Hematopoietic multipotent progenitor cell treated with erythropoietin and hydrocortisone succinate and interleukin-3 and kit ligand, for 15 days (in vitro differentiated cells): Measurements from ENCODE around the gene TMEM117.

Source experiments
- DNase-seq: peaks from one replicate; pipeline ENCODE4 v3.0.0-alpha.2; 2015; ENCODE audit warnings: low spot score

TMEM117 gene

DNA sequence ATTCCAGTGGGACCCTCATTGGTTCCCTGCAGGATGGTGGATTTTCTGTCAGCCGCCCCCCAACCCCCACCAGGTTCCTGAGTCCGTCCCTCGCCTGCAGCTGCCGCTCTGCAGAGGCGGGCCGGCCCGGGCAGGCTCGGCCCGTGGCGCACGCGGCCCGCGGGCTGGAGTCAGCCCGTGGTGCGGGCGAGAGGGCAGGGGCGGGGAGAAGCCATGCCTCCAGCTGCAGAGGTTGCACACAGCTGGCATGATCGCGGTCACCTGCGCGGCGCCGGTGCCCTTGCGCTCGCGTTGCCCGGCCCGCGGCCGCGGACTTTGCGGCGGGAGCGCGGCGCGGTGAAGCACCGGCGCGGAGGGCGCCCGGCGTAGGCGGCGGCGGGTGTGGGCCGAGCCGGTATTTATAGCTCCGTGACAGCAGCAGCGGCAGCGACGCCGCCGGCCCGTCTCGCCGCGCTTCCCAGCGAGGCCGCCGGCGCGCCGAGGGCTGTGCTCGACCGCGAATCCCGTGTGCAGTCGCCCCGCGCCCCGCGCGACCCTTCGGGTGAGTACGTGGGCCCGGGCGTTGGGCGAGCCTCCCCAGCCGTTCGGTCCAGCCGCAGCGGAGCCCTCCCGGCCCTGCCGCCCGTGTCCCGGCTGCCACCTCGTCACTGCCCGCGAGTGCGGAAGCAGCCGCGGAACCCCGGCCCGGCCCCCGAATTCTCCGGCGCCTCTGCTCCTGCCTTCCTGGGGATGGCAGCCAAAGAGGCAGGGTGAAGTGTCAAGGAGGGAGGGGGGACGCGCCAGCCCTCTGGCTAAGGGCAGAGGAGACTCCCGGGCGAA is at the start of gene TMEM117:
Gene TMEM117 (plus strand): TSS at position 426 of the 819 bp plus-strand sequence.
- peak; percentile 37 for DNase-seq

DNA sequence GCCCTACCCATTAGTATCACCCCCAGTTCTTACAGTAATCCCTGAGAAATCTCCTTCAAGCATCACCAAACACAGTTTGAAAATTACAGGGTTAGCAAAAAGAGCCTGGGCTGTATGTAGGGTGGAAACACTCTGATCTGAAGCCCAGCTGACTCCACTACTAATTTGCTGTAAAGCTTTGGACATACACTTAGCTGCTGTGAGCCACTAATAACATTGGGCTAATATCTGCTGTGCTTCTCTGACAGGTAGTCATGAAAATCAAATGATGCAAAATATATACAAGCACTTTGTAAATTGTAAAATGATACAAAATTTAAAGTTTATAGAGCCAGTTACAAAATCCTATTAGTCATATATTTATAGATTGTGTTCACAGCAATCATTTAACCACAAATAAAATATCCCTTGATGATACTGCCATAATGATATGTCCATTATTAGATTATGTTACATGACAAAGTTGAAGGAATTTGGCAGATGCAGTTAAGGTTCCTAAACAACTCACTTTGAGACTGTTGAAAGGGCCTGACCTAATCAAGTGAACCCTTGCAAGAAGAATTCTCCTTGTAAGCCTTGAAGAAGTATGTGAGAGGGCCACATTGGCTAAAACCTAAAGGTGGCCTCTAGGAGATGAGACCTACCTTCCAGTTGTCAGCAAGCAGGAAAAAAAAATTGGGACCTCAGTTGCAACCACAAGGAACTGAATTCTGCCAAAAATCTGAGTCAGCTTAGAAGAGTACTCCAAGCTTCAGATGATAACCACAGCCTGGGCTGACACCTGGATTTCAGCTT is 48.8 kb upstream of the TMEM117 start:
- no peak for DNase-seq

DNA sequence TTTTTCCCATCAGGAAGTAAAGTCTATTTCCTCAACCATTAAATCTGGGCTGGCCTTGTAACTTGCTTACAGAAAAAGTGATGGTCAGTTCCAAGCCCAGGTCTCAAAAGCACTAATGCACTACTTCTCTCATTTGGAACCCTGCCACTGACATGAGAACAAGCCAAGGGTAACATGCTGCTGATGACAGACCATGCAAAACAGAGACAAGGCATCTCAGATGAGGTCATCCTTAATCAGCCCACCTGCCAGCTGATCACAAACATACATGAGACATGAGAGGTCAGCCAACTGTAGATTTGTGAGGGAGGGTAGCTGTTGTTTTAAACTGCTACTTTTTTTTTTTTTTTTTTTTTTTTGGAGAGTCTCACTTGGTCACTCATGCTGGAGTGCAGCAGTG is 45.9 kb upstream of the TMEM117 start:
- no peak for DNase-seq

- no peak for DNase-seq
Measured at GRCh38 chr12:43795716-43796280, 40.1 kb upstream of the TMEM117 start.

GRCh38 chr12:43797561-43798217 is 38.2 kb upstream of the TMEM117 start:
- DNase-seq = no peak

DNA sequence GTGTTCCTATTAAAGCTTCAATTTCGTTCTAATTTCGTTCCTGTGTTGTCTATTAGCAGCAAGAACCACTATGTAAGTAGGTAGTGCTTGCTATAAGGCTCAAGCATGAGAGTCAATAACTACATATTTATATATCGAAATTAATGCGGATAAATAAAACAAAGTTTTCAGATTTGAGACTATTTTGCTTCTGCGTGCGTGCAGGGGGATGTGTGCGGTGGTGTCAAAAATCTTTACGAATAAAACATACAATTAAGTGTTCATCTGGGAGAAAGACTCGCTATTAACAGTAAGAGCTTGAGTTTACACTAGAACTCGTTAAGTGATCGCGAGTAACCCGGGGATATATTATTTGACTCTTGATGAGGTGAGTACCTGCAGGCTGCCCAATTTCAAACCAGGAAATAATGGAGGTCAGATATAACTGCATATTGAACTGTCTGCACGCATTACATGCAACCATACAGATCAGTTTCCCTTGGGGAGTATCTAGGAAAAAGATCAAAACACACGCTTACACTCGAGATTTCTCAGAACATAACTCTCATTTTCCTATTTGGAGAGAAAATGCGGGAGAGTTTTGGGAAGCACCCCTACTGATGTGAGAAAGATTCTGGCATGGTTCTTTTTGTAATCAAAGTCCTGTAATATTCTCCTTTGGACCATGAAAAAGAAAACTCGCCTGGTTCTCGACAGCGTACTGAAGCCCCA is 30.6 kb upstream of the TMEM117 start:
- DNase-seq = peak; percentile 10

DNA sequence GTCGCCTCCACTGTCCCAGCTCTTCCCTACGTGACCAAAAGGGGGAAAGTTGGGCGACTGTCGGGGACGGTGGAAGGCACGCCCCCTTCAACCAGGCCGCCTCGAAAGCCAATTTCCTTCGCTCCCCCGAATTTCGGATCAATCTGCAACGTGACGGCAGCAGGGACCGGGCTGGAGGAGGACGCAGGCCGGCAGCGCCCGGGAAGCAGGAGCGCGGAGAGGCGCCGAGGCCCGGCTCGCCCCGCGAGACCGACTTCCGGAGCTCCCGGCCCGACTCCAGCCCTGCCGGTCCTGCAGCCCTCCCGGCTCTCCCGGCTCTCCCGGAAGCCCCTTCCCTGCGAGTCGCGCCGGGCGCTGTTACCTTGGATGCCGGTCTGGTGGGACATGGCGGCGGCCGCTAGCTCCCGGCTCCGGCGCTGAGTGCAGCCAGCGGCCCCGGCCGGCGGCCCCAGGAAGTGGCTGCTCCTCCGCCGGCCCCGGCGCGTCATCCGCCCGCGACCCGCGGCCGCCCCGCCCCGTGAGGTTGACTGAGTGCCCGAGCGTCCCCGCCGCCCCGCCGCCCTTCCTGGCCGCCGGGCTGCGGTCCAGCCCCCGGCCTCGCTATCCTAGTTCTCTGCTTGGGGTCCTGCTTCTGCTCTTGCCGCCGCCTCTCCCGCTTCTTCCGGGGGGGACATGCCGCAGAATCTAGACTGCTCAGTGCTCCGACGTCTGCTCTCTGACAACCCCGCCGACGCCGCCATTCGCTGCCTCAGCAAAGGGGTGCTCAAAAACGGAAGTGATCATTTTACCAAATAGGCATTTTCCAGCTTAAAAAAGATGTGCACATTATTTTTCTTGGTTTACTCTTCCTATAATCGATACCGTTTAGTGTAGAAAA is 29.8 kb upstream of the TMEM117 start, which contains the start of gene TWF1:
Gene TWF1 (minus strand): TSS at position 458 of the 877 bp plus-strand sequence. CDS start 72 bp downstream, at position 386.
- DNase-seq = peak; percentile 79

GRCh38 chr12:43806737-43807072 is 29.2 kb upstream of the TMEM117 start:
- DNase-seq = no peak

GRCh38 chr12:43807386-43807785 is 28.5 kb upstream of the TMEM117 start:
- no peak for DNase-seq

DNA sequence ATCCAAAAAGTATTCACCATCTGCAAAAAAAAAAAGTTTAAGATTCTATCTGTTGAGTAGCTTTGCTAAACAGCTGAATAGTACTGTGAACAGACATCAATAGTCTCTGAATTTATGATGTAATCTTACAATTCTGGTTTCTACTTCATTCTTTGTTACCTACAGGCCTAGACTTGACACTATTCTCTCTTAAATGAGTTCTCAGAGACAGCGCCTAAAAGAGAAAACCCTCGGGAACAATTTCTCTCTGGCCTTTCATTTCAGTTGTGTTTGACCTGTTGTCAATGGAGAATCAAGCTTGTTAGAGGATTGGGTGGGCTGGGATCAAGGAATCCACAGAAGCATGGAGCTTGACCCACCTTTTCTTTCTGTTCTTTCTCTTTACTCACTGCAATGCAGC is 23.8 kb upstream of the TMEM117 start:
- DNase-seq = no peak

DNA sequence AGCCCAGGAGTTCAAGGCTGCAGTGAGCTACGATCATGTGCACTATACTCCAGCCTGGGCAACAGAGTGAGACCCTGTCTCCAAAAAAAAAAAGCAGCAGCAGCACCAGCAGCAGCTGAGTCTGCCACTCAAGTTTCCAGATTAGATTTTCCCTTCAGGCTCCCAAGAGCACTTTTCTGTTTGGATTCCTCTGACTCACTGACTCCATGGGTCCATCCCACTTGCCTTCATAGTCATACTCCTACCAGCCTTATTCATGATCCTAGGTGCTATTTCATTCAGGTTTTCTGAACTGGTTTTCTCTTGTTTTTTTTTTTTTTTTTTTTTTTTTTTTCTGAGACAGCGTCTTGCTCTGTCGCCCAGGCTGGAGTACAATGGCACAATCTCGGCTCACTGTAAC is 23.0 kb upstream of the TMEM117 start:
- DNase-seq = no peak

DNA sequence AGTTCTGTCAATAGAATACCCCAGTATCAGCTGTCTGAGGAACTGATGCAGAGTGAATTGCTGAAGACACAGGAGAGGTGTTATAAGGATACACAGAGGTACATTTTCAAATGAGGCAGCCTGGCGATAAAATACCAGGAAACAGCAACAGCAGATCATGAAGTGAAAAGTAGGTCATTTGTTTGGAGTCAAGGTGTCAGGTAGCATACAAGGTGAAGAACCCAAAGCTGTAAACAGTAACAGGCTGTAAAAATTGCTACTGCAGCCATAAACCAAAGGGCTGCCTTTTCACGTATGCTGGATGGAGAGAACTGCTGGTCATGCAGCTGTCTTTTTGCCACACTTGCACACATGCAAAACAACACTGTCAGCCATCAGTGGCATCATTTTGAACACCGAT is 20.5 kb upstream of the TMEM117 start:
- no peak for DNase-seq

DNA sequence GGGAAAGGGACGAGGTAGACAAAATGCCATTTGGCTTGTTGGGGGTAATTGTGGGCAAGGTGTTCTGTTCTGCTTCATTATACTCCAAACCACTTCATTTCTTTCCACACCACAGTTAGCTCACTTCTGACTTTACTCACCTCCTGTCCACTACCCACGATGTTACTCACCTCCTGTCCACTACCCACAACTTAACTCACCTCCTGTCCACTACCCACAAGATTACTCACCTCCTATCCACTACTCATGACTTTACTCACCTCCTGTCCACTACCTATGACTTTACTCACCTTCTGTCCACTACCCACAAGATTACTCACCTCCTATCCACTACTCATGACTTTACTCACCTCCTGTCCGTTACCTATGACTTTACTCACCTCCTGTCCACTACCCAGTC is 19.7 kb upstream of the TMEM117 start:
- no peak for DNase-seq

- DNase-seq = no peak
Measured at GRCh38 chr12:43824207-43824775, 11.6 kb upstream of the TMEM117 start.

DNA sequence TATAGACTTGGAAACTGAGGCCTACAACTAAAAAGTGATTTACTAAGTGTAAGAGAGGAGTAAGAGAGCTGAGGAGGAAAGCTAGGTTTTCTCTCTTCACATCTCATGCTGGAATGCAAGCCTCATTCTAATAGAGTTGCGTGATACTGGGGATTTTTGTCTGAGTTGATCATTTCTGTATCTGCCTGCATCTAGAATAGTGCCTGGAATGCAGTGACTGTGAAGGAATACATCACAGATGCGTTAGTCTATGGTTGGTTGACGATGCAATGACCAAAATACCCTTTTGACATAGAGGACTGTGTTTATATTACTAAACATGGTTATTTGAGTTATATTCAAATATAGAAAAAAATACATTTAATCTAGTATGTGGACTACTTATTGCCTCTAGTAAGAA is 9.2 kb upstream of the TMEM117 start:
- no peak for DNase-seq

DNA sequence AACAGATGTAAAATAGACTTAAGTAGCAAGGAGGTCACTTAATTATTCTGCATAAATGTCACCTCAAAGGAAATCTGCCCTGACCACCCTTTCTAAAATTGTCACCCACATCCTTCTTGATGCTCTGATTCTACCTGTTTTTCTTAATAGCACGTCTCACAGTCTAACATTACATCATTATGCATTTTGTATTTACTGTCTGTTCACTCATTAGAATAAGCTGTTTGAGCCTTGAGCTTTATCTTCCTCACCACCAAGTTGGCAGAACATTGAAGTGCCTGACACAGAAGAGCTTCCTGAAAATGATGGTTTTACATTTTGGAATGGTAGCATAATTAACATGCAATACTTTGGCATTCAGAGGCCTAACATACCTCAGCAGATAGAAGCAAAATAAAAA is 8.8 kb upstream of the TMEM117 start:
- DNase-seq = no peak

DNA sequence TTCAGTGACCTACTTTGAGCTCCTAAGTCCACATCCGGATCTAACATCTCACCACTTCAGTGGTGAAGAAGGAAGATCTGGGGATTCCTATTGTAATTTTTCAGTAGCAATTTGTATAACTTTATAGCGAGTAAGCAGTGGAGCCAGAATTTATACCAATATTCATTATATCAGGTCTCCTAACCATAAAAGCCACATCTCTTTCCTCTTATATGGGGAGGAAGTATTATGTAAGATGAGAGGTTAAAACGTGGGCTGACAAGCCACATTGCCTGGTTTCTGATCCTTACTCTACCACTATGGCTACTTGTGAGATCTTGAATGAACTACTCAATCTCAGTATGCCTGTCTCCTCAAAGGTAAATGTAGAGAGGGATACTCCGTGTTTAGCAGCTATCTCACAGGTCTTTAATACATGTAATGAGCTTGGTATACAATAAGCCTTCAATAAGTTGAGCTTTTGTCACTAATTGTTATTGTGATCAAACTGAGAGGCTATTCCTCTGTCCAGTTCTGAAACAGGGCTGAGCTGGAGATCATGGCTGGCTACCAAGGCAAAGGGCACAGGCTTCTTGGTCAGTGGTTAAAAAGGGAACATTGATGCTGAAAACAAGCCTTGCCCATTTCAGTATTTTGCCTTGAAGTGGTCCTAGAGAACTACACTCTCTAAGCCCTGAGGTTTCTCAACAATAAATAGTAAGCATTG is 3.3 kb upstream of the TMEM117 start:
- no peak for DNase-seq

DNA sequence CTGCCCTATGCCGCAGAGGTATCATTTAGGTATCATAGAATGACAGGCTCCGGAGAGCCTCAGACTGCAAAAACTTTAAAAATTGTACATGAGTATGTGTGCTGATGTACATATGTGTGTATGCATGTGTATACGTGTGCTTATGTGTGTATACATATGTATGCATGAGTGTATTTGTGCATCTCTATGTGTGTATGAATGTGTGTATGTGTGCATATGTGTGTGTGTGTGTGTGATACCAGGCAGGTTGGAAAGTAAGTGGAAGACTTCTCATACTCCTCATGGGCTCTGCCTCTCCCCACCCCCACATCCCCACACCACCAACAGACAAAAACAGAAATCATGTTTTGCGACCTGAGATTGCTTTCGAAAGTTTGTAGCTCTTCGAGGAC is 621 bp upstream of the TMEM117 start:
- no peak for DNase-seq

DNA sequence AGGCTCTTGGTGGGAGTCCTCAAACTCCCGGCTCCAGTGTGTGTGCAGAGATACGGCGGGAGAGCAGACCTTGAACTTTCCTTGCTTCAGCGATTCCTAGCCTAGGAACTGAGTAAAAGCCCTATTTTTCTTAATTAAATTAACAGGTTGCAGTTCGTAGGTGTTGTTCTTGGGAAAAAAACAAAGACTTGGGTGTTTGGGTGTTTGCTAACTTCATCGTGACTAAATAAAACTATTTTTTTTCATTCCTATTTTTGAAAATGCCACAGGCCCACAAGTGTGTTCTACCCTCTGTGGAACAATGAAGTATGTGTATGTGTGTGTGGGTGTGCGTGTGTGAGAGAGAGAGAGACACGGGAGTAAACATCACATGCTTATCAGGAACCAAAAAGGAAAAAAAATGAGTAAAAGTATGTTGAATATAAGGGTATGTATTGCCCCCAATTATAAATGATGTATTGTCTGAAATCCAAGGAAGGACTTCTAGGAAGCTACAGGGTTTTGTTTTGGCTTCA is 651 bp downstream of the TMEM117 start:
- no peak for DNase-seq

DNA sequence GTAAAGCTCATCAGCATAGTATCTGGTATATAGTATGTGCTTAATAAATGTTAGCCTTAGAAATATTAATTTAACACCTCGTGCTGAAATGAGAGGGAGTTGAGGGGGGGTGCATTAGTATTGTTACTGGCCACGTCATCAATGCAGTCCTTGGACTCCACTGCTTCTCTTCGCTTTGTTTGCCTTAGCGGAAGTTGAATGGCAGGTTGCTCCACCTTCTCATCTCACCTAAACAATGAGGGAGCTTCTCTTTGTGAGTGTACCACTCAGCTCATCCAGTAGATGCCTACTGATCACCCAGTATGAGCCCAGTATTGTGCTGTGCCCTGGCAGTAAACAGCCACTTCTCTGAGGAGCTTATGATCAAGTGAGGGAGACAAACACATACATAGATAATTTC is 4.5 kb downstream of the TMEM117 start:
- DNase-seq = no peak
